Gastroesophageal sphincter (tissue), 3 donors: ENCODE results near the gene BARHL1.

Experiments
- POLR2AphosphoS5 ChIP-seq: sonication (generic); formaldehyde crosslinking; IDR thresholded peaks from one replicate; pipeline ENCODE4 v1.6.1; 2017; ENCODE audit warnings: antibody characterized with exemption
- TF ChIP-seq, protein P1 (sequence below), 4 experiments: fragments of 200-600 bp in 2 of 4; fragments of 450-650 bp in 2 of 4; sonication (generic) in 1 of 4; IDR thresholded peaks; one replicate each; pipeline ENCODE4 v1.5.1; 2017 to 2019; ENCODE audit warnings: antibody characterized with exemption in 4 of 4, mild to moderate bottlenecking in 2 of 4, moderate library complexity in 2 of 4

DNA sequence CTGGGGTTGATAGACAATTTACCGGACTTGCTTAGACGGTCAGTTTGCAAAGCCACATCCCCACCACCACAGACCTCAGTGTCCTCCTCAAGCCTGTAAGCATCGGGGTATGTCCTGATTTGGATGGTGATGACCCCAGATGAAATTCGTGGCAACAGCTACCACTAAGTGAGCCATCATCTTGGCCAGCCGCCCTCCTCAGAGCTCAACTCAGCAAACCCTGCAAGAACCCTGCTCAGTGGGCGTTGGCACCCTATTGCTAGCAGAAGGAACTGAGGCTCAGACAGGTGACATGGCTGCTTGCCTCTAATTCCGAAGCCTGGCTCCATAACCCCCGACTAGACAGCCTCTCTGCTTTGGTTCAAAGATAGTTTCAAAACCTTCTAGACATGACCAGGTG, 41.4 kb upstream of the BARHL1 start:
- no peak for TF ChIP-seq POLR2AphosphoS5
- TF ChIP-seq, protein P1, sequence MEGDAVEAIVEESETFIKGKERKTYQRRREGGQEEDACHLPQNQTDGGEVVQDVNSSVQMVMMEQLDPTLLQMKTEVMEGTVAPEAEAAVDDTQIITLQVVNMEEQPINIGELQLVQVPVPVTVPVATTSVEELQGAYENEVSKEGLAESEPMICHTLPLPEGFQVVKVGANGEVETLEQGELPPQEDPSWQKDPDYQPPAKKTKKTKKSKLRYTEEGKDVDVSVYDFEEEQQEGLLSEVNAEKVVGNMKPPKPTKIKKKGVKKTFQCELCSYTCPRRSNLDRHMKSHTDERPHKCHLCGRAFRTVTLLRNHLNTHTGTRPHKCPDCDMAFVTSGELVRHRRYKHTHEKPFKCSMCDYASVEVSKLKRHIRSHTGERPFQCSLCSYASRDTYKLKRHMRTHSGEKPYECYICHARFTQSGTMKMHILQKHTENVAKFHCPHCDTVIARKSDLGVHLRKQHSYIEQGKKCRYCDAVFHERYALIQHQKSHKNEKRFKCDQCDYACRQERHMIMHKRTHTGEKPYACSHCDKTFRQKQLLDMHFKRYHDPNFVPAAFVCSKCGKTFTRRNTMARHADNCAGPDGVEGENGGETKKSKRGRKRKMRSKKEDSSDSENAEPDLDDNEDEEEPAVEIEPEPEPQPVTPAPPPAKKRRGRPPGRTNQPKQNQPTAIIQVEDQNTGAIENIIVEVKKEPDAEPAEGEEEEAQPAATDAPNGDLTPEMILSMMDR (IDR thresholded peaks at IDR 0.05), result no peak
